ENCODE measurements around the gene SMARCD1.

The SMARCD1 gene

DNA sequence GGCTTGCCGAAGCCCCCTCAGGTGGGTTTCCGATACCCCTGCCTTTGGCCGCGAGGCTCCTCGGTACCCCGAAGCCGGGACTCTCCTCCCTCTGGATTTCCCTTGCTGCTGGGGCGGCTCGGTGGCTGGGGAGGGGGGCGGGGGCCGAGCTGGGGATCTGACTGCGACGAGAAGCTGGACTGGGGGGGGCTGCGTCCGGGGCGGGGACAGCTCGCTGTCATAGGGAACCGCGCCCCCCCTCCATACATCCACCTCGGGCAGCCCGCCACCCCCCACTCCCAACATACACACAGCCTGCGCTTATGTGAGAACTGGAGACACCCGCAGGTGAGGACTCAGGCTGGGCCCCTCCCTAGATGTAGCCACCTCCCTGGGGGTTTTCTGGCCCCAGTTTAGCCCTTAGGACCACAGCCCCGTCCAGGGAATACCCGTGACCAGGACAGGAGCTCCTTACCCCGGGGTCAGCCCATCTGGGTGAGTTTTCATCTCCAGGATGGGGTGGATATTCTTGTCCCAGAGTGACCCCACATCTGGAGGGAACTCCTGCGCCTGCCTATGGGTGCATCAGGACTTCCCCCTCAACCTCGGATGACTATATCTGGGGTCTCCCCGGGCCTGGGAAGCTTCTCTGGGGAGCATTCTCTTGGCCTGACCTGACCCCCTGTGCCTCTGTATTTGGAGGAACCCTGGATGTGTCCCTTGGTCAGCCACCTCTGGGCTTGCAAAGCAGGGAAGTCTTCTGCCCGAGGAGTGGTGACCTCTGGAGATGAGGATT is 27.1 kb upstream of the SMARCD1 start:
- no peak for DNase-seq

- DNase-seq = no peak
Measured at GRCh38 chr12:50058743-50059312, 26.3 kb upstream of the SMARCD1 start.

- no peak for DNase-seq
Measured at GRCh38 chr12:50059440-50060119, 25.6 kb upstream of the SMARCD1 start.

DNA sequence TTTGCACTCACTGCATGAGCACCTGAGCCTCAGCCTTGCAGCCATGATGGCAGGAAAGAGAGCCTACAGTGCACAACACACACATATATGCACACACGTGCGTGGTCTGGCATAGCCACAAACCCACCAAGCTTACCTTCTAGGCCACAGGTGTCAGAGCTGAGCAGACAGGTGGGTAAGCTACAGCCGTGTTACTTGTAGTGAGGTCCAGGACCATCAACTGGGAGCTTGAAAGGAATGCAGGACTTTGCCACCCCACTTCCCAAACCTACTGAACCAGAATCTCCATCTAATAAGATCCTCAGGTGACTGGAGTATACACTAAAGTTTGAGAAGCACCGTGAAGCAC is 25.0 kb upstream of the SMARCD1 start:
- DNase-seq = no peak

DNA sequence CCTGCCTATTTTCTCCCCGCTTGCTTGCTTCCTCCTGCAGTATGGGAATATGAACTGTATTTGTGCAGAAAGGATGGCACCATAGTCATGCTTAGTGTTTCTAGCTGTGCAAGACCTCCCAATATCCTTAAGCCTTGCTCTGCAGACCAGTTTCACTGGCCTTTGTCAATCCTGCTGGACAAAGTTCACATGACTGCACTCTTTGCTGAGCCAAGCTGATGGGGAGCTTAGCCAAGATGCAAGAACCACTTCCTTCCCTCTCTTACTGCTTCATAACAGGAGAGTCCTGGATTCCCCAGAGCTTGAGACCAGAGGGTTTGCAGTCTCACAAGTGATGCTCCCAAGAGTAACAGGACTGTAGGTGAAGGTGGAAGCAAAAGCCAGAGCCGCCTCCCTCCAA is 24.0 kb upstream of the SMARCD1 start:
- DNase-seq = no peak

GRCh38 chr12:50061946-50062686 is 23.0 kb upstream of the SMARCD1 start:
- DNase-seq = no peak

DNA sequence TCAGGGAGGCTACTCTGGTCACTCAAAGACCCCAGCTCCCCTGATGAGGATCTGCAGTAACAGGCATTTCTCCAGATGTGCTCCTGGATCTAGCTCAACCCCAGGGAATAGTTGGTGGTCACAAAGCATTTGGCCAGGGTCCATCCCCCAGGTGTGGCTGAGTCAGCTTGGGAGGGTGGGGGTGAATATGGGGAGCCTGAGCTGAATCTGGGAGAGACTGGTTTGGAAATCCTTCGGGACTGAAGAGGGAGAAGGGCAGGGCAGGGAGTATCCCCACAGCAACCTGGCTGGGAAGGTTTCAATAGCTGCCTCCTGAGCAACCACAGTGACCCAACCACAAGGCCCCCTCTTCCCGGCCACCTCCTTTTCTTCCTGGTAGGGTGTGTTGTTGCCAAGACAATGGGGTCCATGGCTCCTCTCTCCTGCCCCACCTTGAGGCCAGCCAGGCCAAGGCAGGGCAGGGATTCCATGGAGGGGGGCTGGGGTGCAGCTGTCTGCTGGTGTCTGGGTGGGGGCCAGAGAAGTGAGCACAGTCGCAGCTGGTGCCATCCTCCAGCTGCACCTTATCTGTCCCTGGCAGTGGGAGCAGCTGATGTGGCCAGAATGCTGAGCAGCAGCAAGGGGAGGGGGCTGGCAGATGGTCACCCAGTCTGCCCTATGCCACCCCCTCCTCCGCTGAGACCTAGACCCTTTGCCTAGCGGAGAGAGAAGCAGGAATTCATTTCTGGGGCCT is 22.2 kb upstream of the SMARCD1 start:
- DNase-seq = no peak

GRCh38 chr12:50065726-50066310 is 19.3 kb upstream of the SMARCD1 start:
- no peak for DNase-seq

- DNase-seq = no peak
Measured at GRCh38 chr12:50066402-50066801, 18.7 kb upstream of the SMARCD1 start.

DNA sequence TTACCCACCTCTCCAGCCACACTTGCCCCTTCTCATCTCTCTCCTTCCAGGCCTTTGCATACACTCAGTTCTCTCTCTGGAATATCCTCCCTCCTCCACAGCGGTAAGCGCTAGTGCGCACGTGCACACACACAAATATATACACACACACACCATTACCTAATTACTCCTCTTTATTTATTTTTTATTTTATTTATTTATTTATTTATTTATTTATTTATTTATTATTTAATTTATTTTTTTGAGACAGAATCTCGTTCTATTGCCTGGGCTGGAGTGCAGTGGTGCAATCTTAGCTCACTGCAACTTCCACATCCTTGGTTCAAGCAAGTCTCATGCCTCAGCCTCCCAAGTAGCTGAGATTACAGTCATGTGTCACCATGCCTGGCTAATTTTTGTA is 16.1 kb upstream of the SMARCD1 start:
- no peak for DNase-seq

DNA sequence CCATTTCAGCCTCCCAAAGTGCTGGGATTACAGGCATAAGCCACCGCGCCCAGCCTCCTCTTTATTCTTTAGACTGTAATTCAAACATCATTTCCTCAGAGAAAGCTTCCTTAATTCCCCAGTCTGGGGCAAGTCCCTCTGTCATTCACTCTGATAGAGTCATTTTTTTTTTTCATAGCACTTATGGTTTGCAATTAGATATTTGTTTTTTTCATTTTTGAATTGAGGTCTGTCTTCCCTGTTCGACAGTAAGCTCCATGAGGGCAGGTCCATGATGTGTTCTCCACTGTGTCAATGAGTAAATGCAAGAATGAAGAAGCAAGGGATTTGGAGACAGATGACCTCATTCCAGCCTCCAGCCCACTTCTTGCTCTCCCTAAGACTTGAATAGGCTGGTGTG is 15.6 kb upstream of the SMARCD1 start:
- no peak for DNase-seq

GRCh38 chr12:50070314-50071060 is 14.7 kb upstream of the SMARCD1 start:
- DNase-seq = peak; percentile 35

DNA sequence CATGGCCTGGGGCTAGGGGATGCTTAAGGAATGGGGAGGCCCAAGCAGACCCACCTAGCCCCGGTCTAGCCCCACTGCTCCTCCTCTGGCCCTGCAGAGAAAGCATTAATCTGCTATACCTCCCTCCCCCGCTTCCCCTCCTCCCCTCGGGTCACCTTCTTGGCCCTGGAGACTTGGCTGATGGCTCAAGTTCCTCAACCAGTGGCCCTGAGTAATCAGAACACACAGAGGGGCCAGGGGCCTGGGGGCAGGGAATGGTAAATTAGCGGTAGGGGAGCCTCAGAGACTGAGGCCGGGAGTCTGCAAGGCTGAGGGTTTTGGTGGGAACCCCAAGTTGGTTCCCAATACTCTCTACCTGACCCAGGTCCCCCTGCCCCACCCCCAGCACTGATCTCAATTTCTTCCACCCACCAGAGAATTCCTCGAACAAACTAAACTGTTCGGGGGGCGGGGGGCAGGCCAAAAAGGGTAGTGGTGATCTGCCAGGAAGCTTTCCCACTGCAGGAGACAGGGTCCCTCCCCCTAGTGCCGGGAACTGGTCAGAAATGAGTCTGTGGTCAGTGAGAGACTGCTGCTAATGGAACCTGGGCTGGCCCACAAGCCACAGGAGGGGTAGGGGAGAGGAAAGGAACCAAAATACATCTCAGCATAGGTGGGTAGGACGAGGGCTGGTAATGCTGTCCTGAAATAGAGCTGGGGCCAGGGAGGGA is 12.8 kb upstream of the SMARCD1 start:
- DNase-seq = no peak

- DNase-seq = no peak
Measured at GRCh38 chr12:50073206-50073605, 11.9 kb upstream of the SMARCD1 start.

DNA sequence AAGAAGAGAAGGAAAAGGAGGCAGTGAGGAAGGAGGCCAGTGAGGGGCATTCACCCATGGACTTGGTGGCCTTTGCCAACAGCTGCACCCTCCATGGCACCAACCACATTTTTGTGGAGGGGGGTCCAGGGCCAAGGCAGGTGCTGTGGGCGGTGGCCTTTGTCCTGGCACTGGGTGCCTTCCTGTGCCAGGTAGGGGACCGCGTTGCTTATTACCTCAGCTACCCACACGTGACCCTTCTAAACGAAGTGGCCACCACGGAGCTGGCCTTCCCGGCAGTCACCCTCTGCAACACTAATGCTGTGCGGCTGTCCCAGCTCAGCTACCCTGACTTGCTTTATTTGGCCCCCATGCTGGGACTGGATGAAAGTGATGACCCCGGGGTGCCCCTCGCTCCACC is 11.4 kb upstream of the SMARCD1 start:
- no peak for DNase-seq

DNA sequence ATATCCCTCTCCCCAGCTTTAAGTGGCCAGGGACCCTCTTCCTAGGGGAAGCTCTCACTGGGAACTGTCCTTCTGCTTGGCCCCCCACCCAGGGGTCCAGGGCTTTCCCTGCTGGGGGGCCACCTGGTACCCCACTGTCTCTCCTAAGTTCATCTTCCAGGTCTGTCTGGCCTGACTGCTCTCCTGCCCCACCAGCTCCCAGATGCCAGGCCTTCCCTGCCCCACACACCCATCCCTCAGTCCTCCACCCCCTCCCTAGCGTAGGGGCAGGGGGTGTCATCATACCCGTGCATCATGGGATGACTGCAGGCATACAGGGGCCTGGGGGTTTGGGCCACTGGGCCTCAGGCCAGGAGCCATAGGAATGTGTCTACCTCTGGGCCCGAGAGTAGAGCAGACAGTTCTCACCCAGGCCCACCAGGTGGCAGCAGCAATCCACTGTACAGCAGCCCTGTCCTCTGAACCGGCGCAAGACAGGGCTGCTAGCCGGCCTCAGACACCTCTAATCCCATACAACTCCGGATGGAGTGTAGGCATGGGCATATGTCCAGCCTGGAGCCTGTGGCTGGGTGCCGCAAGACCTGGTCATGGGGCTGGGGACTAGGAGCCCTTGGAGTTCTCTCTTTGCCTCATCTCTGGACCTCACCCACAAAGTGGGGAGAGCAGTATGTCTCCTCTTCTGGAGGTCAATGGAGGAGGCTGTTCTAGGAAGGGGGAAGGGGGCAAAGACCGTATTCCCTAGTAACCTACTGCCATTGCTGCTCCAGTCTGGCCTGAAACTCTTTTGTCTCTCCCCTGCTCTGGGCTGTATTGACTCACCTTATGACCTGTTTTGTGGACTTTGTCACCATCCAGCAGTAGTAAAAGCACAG is 10.0 kb upstream of the SMARCD1 start:
- DNase-seq = peak; percentile 48

DNA sequence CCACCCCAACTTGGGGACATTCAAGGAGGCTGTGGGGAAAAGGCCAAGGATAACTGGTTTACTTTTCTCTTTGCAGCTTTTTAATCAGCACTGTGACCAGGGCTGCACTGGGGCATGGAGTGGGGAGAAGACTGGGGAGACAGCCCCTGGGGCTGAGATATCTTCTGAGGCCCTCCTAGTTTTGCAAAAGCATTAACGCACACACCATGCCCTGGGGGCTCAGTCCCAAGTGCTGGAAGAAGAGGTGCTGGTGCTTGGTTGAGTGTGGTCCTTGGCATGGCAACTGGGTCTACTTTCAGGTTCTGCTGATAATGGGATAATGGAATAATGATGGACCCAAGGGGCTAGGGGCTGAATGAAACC is 9.4 kb upstream of the SMARCD1 start:
- no peak for DNase-seq

GRCh38 chr12:50077099-50077498 is 8.0 kb upstream of the SMARCD1 start:
- no peak for DNase-seq

DNA sequence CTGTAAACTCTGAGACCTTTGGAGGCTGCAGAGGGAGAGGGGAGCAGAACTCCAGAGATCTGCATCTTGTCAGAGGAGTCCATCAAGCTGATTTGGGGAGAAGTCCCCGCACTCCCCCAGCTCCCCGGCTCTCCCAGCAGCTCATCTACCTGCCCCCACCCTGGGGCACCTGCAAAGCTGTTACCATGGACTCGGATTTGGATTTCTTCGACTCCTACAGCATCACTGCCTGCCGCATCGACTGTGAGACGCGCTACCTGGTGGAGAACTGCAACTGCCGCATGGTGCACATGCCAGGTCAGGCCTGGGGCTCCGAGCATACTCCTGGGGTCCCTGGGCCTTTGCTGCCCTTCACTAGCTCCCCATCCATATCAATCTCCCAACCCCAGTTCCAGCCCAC is 6.9 kb upstream of the SMARCD1 start:
- DNase-seq = no peak

GRCh38 chr12:50079771-50080170 is 5.4 kb upstream of the SMARCD1 start:
- DNase-seq = no peak

Data from NCI-H1105 (cell line).